NCI-H460 (cell line): ENCODE results near the gene NUCB1. TPM values are rescaled to one million over a fixed set of nuclear protein-coding genes. Genes with fewer than 3 reads are reported as not detected.
"Not testable (repeated sequence)": the region's sequence is repeated elsewhere in the genome, so short reads cannot be mapped to it uniquely, and the experiment has no call there.

ENCODE experiments used
- DNase-seq: peaks from one replicate; pipeline ENCODE4 v3.0.0-alpha.2; 2016; ENCODE audit warnings: low read depth; ENCODE audit errors: extremely low read depth
- total RNA-seq: library from RNA; depleted of rRNA; stranded (reverse); fragments of >200 nt; shearing (Covaris generic); gene quantifications from 2 replicates; pipeline ENCODE4 v1.2.3, GENCODE V29; 2014

Gene NUCB1
- total RNA-seq, 1 experiment from 2014 or later = 87.9 TPM

GRCh38 chr19:48902291-48902690, 2.2 kb downstream of the NUCB1 start:
- DNase-seq = not testable (repeated sequence)

DNA sequence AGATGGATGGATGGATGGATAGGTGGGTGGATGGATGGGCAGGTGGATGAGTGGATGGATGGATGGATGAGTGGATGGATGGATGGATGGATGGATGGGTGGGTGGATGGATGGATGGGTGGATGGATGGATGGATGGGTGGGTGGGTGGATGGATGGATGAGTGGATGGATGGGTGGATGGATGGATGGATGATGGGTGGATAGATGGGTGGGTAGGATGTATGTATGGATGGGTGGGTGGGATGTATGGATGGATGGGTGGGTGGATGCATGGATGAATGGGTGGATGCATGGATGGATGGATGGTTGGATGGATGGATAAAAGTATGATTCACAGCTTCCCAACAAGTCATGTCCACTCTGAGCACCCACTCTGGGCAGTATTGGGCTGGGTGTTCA, 3.7 kb downstream of the NUCB1 start:
- not testable (repeated sequence) for DNase-seq

GRCh38 chr19:48905664-48906063, 5.6 kb downstream of the NUCB1 start:
- no peak for DNase-seq

GRCh38 chr19:48906324-48906723, 6.2 kb downstream of the NUCB1 start:
- no peak for DNase-seq

DNA sequence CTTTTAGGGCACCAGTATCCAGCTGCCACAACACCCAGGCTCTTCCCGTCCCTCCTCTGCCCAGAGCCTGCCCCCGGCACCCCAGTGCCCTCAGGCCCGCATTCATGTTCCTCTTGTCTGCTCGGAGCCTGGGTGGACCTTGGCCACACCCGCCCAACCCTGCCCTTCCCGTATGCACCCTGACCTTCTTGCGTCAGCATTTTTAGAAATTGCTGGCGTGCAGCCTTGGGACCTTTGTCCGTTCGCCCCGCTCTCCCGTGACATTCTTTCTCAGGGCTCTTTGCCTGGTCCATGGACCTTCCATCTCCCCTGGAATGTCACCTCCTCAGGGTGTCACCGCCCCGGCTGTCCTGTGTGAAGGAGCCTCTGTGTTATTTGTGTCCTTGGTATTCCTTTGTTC, 7.6 kb downstream of the NUCB1 start:
- DNase-seq = no peak

GRCh38 chr19:48909424-48910077, 9.4 kb downstream of the NUCB1 start:
- DNase-seq = not testable (repeated sequence)

DNA sequence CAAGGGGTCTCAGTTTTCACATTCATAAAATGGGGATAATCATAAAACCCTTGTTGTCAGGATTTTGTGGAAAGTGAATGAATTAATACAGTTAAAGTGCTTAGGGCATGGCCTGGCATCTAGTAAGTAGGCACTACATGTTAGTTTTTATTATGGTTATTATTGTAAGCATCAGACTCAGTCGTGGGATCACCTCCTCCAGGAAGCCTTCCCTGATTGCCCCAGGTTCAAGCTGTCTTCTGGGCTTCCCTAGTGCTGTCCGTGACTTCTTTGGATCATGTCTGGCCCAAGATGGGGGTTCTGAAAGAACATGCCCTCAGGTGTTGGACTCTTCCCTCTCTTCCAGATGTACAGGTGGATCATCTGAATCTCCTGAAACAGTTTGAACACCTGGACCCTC, 10.7 kb downstream of the NUCB1 start:
- no peak for DNase-seq

DNA sequence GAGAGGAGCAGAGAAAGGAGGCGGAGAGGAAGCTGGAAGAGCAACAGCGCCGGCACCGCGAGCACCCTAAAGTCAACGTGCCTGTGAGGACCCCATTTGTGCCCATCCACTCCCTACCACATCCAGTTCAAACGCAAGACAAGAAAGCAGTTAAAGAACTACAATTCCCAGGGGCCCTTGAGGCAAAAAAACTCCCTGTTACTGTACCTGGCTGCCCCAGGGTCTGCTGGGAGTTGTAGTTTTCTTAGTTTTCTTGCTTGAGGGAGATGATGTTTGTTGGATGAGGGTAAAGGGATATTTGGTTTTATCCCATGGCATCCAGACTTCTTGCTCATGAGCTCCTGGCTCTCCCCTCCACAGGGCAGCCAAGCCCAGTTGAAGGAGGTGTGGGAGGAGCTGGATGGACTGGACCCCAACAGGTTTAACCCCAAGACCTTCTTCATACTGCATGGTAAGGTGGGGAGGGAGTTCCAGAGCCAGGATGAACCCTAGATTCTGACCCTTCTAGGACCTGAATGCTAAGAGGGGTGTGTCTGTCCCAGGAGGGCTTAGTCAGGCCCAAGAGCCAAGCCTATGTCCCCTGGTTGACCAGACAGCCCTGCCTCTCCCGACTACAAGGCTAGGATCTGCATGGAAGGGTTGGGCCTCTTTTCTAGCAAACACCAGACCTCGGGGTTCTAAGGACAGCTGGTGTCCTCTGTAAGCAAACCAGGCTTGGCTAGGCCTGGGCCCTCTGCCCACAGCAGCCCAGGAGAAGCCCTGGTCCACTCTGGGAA, 13.2 kb downstream of the NUCB1 start:
- no peak for DNase-seq

- DNase-seq = no peak
Measured at GRCh38 chr19:48914181-48914580, 14.1 kb downstream of the NUCB1 start.

DNA sequence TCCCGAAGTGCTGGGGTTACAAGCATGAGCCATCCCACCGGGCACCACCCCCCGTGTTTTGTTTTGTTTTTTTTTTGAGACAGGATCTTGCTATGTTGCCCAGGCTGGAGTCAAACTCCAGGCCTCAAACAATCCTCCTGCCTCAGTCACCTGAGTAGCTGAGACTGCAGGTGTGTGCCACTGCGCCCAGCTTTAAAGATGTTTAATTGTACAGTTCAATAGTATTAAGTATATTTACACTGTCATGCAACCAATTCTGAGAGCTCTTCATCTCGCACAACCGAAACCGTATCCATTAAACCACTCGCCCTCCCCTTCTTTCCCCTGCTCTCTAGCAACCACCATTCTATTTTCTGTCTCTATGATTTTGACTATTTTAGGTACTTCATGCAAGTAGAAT, 15.6 kb downstream of the NUCB1 start:
- DNase-seq = no peak

DNA sequence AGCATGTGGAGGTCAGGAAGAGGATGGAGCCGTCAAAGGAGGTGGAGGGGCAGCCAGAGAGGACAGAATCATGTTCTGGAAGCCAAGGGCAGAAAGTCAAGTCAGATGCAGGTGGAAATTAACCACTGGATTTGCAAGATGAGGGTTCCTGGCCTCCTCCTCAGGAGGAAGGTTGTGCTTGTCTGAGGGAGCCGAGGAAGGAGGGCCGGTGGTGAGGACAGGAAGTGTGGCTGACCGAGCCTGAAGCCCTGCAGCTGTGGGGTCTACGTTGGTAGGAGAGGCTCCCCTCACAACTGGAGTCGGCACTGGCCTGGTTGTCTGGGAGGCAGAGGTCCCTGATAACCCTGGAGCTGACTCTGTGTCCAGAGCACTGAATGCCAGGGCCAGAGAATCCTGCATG, 18.0 kb downstream of the NUCB1 start:
- no peak for DNase-seq

DNA sequence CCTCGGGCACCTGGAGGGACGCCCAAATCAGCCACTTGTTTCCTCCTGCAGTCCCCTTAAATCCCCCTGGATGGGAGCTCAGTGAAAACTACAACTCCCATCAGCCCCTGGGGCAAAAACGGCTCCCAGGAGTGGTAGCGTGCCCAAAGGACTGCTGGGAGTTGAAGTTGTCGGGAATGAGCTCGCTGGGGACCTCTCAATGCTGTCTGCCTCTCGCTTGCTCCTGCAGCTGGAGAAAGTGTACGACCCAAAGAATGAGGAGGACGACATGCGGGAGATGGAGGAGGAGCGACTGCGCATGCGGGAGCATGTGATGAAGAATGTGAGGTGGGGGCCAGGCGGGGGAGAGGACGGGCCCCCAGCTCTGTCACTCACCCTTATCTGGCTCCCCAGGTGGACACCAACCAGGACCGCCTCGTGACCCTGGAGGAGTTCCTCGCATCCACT, 18.7 kb downstream of the NUCB1 start:
- no peak for DNase-seq

DNA sequence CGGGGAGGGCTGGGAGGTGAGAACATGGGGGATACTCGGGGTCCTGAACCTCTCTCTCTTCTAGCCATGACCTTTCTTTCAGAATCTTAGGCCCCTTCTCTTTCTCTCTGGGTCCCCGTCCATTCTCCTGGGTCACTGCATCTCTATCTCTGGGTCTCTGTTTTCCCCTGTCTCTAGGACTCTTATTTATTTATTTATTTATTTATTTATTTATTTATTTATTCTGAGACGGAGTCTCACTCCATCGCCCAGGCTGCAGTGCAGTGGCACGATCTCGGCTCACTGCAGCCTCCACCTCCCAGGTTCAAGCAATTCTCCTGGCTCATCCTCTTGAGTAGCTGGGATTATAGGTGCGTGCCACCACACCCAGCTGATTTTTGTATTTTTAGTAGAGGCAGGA, 19.2 kb downstream of the NUCB1 start:
- DNase-seq = not testable (repeated sequence)

DNA sequence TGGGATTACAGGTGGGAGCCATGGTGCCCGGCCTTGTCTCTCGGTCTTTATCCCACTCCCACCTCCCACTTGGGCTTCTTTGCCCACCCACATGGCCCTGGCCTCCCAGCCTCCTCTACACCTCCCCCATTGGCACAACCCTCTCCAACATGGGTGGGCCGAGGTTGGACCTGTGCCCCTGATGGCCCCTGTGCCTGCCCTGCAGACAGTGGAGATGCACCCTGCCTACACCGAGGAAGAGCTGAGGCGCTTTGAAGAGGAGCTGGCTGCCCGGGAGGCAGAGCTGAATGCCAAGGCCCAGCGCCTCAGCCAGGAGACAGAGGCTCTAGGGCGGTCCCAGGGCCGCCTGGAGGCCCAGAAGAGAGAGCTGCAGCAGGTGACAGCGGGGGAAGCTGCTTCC, 20.8 kb downstream of the NUCB1 start:
- DNase-seq = no peak

DNA sequence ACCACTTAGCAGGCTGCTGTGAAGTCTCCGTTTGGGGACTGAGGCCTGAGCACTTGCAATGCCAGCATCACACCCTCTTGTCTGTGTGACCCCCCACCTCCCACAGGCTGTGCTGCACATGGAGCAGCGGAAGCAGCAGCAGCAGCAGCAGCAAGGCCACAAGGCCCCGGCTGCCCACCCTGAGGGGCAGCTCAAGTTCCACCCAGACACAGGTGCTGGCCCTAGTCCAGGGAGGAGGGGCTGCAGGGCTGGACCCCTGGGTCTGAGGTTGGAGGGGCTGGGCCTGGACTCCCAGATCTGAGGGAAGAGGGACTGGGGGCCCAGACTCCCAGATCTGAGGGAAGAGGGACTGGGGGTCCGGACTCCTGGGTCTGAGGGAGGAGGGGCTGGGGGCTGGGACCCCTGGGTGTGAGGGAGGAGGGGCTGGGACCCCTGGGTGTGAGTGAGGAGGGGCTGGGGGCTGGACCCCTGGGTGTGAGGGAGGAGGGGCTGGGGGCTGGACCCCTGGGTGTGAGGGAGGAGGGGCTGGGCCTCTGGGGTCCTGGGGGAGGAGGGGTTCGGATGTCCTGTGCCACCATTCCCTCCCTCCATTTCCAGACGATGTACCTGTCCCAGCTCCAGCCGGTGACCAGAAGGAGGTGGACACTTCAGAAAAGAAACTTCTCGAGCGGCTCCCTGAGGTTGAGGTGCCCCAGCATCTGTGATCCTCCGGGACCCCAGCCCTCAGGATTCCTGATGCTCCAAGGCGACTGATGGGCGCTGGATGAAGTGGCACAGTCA, 21.8 kb downstream of the NUCB1 start:
- DNase-seq = no peak

- no peak for DNase-seq
Measured at GRCh38 chr19:48922548-48923490, 22.7 kb downstream of the NUCB1 start.

GRCh38 chr19:48925240-48925843, 25.2 kb downstream of the NUCB1 start:
- DNase-seq = no peak

DNA sequence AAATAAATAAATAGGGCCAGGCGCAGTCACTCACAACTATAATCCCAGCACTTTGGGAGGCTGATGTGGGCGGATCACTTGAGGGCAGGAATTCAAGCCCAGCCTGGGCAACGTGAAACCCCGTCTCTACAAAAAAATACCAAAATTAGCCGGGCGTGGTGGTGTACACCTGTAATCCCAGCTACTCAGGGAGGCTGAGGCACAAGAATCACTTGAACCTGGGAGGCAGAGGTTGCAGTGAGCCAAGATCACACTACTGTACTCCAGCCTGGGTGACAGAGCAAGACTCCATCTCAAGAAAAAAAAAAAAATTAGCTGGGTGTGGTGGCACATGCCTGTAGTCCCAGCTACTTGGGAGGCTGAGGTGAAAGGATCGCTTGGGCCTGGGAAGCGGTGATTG, 25.8 kb downstream of the NUCB1 start:
- DNase-seq = not testable (repeated sequence)

DNA sequence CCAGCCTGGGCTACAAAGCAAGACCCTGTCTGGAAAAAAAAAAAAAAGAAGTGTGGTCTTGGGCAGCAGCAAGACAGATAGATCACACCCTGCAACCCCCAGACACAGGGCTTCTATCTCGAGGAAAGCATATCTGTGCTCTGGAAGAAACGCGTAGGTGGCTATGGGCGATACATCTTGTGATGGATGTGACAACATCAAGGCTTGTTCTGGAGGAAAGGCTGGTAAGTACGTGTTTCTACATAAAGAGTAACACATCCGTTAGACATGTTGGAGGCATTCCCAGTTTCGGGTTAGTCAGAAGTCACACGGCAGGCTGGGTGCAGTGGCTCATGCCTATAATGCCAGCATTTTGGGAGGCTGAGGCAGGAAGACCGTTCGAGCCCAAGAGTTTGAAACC, 26.8 kb downstream of the NUCB1 start:
- no peak for DNase-seq

DNA sequence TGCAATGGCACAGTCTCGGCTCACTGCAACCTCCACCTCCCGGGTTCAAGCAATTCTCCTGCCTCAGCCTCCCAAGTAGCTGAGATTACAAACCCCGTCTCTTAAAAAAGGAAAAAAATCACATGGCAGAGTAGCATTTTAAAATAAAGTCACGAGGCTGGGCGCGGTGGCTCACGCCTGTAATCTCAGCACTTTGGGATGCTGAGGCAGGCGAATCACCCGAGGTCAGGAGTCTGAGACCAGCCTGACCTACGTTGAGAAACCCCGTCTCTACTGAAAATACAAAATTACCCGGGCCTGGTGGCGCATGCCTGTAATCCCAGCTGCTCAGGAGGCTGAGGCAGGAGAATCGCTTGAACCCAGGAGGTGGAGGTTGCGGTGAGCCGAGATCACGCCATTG, 27.6 kb downstream of the NUCB1 start:
- not testable (repeated sequence) for DNase-seq
